ENCODE measurements around the gene AMACR.

The AMACR gene

GRCh38 chr5:34007621-34008600 lies at the start of gene AMACR:
TSS of gene AMACR (minus strand) at chr5:34008050. CDS start at chr5:34008019, 31 bp downstream.
- peak; percentile 87 for DNase-seq

- no peak for DNase-seq
These were observed 49.7 kb upstream of the AMACR start for GRCh38 chr5:34057569-34057968.

- no peak for DNase-seq
These were observed 49.3 kb upstream of the AMACR start for GRCh38 chr5:34057118-34057517.

GRCh38 chr5:34055667-34056066 lies 47.8 kb upstream of the AMACR start:
- no peak for DNase-seq

GRCh38 chr5:34054400-34054729 lies 46.5 kb upstream of the AMACR start:
- no peak for DNase-seq

- no peak for DNase-seq
These were observed 45.9 kb upstream of the AMACR start for GRCh38 chr5:34053571-34054399.

- DNase-seq: no peak
These were observed 45.3 kb upstream of the AMACR start for GRCh38 chr5:34053133-34053532.

- no peak for DNase-seq
These were observed 43.6 kb upstream of the AMACR start for GRCh38 chr5:34051374-34051980.

GRCh38 chr5:34047774-34048572 lies 40.1 kb upstream of the AMACR start:
- DNase-seq: no peak

- DNase-seq: no peak
These were observed 39.3 kb upstream of the AMACR start for GRCh38 chr5:34047143-34047542.

- no peak for DNase-seq
These were observed 38.1 kb upstream of the AMACR start for GRCh38 chr5:34045996-34046395.

GRCh38 chr5:34045023-34045422 lies 37.2 kb upstream of the AMACR start:
- DNase-seq: no peak

- DNase-seq: peak; percentile 11
These were observed 35.4 kb upstream of the AMACR start, which contains the start of gene C1QTNF3 for GRCh38 chr5:34043099-34043876. TSS of gene C1QTNF3 (minus strand) at chr5:34043213. CDS start at chr5:34043125, 88 bp downstream.

- DNase-seq: no peak
These were observed 34.5 kb upstream of the AMACR start for GRCh38 chr5:34042321-34042720.

GRCh38 chr5:34041247-34041972 lies 33.6 kb upstream of the AMACR start:
- DNase-seq: no peak

- DNase-seq: no peak
These were observed 32.6 kb upstream of the AMACR start for GRCh38 chr5:34040472-34040871.

GRCh38 chr5:34039398-34040157 lies 31.7 kb upstream of the AMACR start:
- DNase-seq: no peak

GRCh38 chr5:34038838-34039237 lies 31.0 kb upstream of the AMACR start:
- no peak for DNase-seq

- no peak for DNase-seq
These were observed 30.5 kb upstream of the AMACR start for GRCh38 chr5:34038390-34038789.

- no peak for DNase-seq
These were observed 29.9 kb upstream of the AMACR start for GRCh38 chr5:34037726-34038125.

All from NCI-H1694 (cell line).